C4-2B (cell line): ENCODE measurements around the gene SMAD4.

ENCODE experiments used
- ZFX ChIP-seq: fragments of 450-650 bp; IDR thresholded peaks from 2 replicates; pipeline ENCODE4 v1.6.1; 2017
- TF ChIP-seq, protein P1 (sequence below): fragments of 450-650 bp; conservative IDR thresholded peaks from 2 replicates; pipeline ENCODE4 v1.5.1; 2017; ENCODE audit warnings: mild to moderate bottlenecking

DNA sequence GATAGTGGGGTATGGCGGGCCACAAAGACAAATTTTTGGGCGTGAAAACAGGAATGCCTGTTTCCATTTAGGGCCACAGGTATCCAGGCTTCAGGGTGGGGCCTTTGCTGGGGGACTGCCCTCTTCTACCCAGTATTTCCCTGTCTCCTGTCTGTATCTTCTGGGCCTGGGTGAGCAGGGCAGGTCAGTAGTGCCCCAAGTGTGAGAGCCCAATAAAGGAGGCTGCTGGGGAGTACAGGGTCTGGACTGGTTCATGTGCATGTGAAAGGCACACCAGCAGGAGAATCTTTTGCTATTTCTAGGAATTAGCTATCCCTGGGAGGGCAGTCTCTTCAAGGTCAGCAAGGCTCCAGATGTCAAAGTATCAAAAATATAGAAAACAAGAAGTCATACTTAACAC is 96.0 kb downstream of the SMAD4 start:
- TF ChIP-seq, protein P1, sequence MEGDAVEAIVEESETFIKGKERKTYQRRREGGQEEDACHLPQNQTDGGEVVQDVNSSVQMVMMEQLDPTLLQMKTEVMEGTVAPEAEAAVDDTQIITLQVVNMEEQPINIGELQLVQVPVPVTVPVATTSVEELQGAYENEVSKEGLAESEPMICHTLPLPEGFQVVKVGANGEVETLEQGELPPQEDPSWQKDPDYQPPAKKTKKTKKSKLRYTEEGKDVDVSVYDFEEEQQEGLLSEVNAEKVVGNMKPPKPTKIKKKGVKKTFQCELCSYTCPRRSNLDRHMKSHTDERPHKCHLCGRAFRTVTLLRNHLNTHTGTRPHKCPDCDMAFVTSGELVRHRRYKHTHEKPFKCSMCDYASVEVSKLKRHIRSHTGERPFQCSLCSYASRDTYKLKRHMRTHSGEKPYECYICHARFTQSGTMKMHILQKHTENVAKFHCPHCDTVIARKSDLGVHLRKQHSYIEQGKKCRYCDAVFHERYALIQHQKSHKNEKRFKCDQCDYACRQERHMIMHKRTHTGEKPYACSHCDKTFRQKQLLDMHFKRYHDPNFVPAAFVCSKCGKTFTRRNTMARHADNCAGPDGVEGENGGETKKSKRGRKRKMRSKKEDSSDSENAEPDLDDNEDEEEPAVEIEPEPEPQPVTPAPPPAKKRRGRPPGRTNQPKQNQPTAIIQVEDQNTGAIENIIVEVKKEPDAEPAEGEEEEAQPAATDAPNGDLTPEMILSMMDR, result no peak
- TF ChIP-seq ZFX, result no peak
